GM23338 (cell line): ENCODE measurements around the gene SLC10A3. TPM values are rescaled to one million over a fixed set of nuclear protein-coding genes. Genes with fewer than 3 reads are reported as not detected.

Source experiments
- ATAC-seq: fragments of 200-7000 bp; cut with Tn5 transposase; 3 replicates; pipeline ENCODE4 v1.9.1; 2020
- DNase-seq: peaks from one replicate; pipeline ENCODE4 v3.0.0-alpha.2; 2015; ENCODE audit warnings: low spot score
- H2AFZ ChIP-seq: fragments of 200-600 bp; sonication (generic); 2 replicates; pipeline ENCODE4 v1.8.0; 2016; ENCODE audit warnings: antibody characterized with exemption, mild to moderate bottlenecking, moderate library complexity
- H3F3A ChIP-seq: fragments of 200-600 bp; sonication (generic); replicated peaks from 2 replicates; pipeline ENCODE4 v1.8.0; 2017; ENCODE audit warnings: antibody characterized with exemption, mixed run types, low read depth
- H3K27ac ChIP-seq: fragments of 200-600 bp; sonication (generic); 2 replicates; pipeline ENCODE4 v1.6.1; 2016; ENCODE audit warnings: low read depth
- H3K27me3 ChIP-seq: fragments of 200-600 bp; sonication (generic); 2 replicates; pipeline ENCODE4 v1.8.0; 2016; ENCODE audit warnings: mild to moderate bottlenecking, mixed run types, moderate library complexity; ENCODE audit not compliant: insufficient read depth
- H3K36me3 ChIP-seq: fragments of 200-600 bp; sonication (generic); 2 replicates; pipeline ENCODE4 v1.8.0; 2016; ENCODE audit warnings: mild to moderate bottlenecking; ENCODE audit not compliant: insufficient read depth
- H3K4me1 ChIP-seq: fragments of 200-600 bp; sonication (generic); 2 replicates; pipeline ENCODE4 v1.8.0; 2016; ENCODE audit warnings: mild to moderate bottlenecking, moderate library complexity; ENCODE audit not compliant: insufficient read depth
- H3K4me2 ChIP-seq: fragments of 200-600 bp; sonication (generic); 2 replicates; pipeline ENCODE4 v1.7.1; 2017; ENCODE audit warnings: mixed run types
- H3K4me3 ChIP-seq: fragments of 200-600 bp; sonication (generic); 2 replicates; pipeline ENCODE4 v1.6.1; 2016; ENCODE audit warnings: mixed run types
- H3K79me2 ChIP-seq: fragments of 200-600 bp; sonication (generic); replicated peaks from 2 replicates; pipeline ENCODE4 v1.8.0; 2017; ENCODE audit warnings: mild to moderate bottlenecking; ENCODE audit not compliant: insufficient read depth
- H3K9me2 ChIP-seq: fragments of 200-600 bp; sonication (generic); 2 replicates; pipeline ENCODE4 v1.8.0; 2017; ENCODE audit not compliant: insufficient read depth
- H4K20me1 ChIP-seq: fragments of 200-600 bp; sonication (generic); replicated peaks from 2 replicates; pipeline ENCODE4 v1.8.0; 2017; ENCODE audit warnings: mild to moderate bottlenecking; ENCODE audit not compliant: insufficient read depth
- H3K27ac Mint-ChIP-seq: 2 replicates; pipeline ENCODE4 v1.8.0; 2020; ENCODE audit warnings: inconsistent platforms, mild to moderate bottlenecking, moderate library complexity, mixed read lengths
- H3K27me3 Mint-ChIP-seq: 3 replicates; pipeline ENCODE4 v1.8.0; 2022; ENCODE audit warnings: low read depth, mild to moderate bottlenecking, moderate library complexity, mixed read lengths, inconsistent platforms; ENCODE audit not compliant: insufficient read depth, poor library complexity
- H3K36me3 Mint-ChIP-seq: 3 replicates; pipeline ENCODE4 v1.8.0; 2021; ENCODE audit warnings: low read depth, mild to moderate bottlenecking, inconsistent platforms, moderate library complexity, mixed read lengths
- H3K4me1 Mint-ChIP-seq: 3 replicates; pipeline ENCODE4 v1.8.0; 2020; ENCODE audit warnings: mild to moderate bottlenecking, inconsistent platforms, mixed read lengths
- H3K4me3 Mint-ChIP-seq: 3 replicates; pipeline ENCODE4 v1.8.0; 2021; ENCODE audit warnings: moderate library complexity, mild to moderate bottlenecking, inconsistent platforms, mixed read lengths
- H3K9me3 Mint-ChIP-seq: 3 replicates; pipeline ENCODE4 v1.8.0; 2020; ENCODE audit warnings: moderate library complexity, mild to moderate bottlenecking, inconsistent platforms, mixed read lengths
- CREB1 ChIP-seq: fragments of 250-450 bp; sonication (Bioruptor Pico); IDR thresholded peaks from 2 replicates; pipeline ENCODE4 v1.5.0; 2020; ENCODE audit warnings: low read depth, mild to moderate bottlenecking, moderate library complexity
- EZH2 ChIP-seq: fragments of 200-600 bp; sonication (generic); IDR thresholded peaks from one replicate; pipeline ENCODE4 v1.8.0; 2017; ENCODE audit warnings: antibody characterized with exemption, mild to moderate bottlenecking, low read depth; ENCODE audit not compliant: unreplicated experiment
- EZH2phosphoT487 ChIP-seq: fragments of 200-600 bp; sonication (generic); IDR thresholded peaks from one replicate; pipeline ENCODE4 v1.8.1; 2018; ENCODE audit warnings: antibody characterized with exemption; ENCODE audit not compliant: unreplicated experiment
- JUNB ChIP-seq: IDR thresholded peaks from one replicate; pipeline ENCODE4 v1.6.1; 2016; ENCODE audit warnings: antibody characterized with exemption; ENCODE audit not compliant: unreplicated experiment
- NANOG ChIP-seq: IDR thresholded peaks from 2 replicates; pipeline ENCODE4 v1.6.1; 2016; ENCODE audit warnings: antibody characterized with exemption, borderline replicate concordance
- POLR2AphosphoS5 ChIP-seq: IDR thresholded peaks from 2 replicates; pipeline ENCODE4 v1.6.1; 2016; ENCODE audit warnings: antibody characterized with exemption, low read depth
- STAT1 ChIP-seq: IDR thresholded peaks from one replicate; pipeline ENCODE4 v1.6.1; 2016; ENCODE audit warnings: antibody characterized with exemption; ENCODE audit not compliant: unreplicated experiment
- ZNF114 ChIP-seq: fragments of 250-450 bp; sonication (Bioruptor Pico); IDR thresholded peaks from 2 replicates; pipeline ENCODE4 v1.5.0; 2020; ENCODE audit warnings: mild to moderate bottlenecking, moderate library complexity
- polyA plus RNA-seq: library from polyadenylated mRNA; unstranded; fragments of >200 nt; fragmentation: Nextera tagmentation; extraction: Ambion mirVana; gene quantifications from 2 replicates; pipeline ENCODE4 v1.2.1, GENCODE V29; 2016
- total RNA-seq: library from RNA; depleted of rRNA; stranded (reverse); fragments of >200 nt; shearing (Covaris generic); gene quantifications from 2 replicates; pipeline ENCODE4 v1.2.3, GENCODE V29; 2014
- TF ChIP-seq, protein P1 (sequence below), 2 experiments: fragments of 200-600 bp in 1 of 2; sonication (generic) in 1 of 2; conservative IDR thresholded peaks; 2 replicates each; pipeline versions ENCODE4 v1.5.1 to v1.6.1; 2016 to 2017; ENCODE audit warnings: antibody characterized with exemption in 2 of 2, low read depth in 2 of 2, mild to moderate bottlenecking in 2 of 2, moderate library complexity in 1 of 2
- TF ChIP-seq, protein P2 (sequence below): fragments of 250-450 bp; sonication (Bioruptor Pico); IDR thresholded peaks from 2 replicates; pipeline ENCODE4 v1.5.0; 2020; ENCODE audit warnings: mild to moderate bottlenecking, moderate library complexity

The SLC10A3 gene
- total and polyA plus RNA-seq, 2 experiments from 2014 or later = 7.6 to 17.6 TPM

DNA sequence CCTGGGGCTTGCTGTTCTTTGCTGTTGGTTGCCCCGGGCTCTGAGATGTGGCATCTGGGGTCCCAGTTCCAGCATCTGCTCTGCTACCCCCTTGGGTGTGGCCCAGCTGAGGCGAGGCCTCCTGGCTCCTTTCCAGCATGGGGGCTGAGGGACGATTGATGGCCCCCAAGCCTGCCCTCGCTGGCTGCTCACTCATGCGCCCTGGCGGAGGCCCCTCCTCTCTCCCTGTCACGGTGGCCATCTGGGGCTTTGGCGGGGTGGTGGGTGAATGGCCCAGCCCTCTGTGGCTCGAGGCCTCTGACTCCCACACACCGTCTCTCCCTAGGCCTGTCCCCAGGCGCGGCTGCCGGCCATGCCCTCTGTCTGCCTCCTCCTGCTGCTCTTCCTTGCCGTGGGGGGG, 30.6 kb downstream of the SLC10A3 start:
- Histone ChIP-seq H3K4me3 (no peak overlapping the region), H3K27me3 (no peaks in the 10 kb centered on the region; the same call in 1 of the 2 replicates), H3K4me1 (no peaks in the 10 kb centered on the region), H3F3A (no peaks in the 10 kb centered on the region), H2AFZ (no peak overlapping the region), H3K27ac (no peak overlapping the region), H3K79me2 (no peaks in the 10 kb centered on the region), H3K4me2 (no peak overlapping the region), H3K36me3 (no peaks in the 10 kb centered on the region), H3K9me2 (no peaks in the 10 kb centered on the region), H4K20me1 (no peaks in the 10 kb centered on the region)
- Mint-ChIP-seq H3K27me3 (peaks cover 5% of the 10 kb centered on the region), H3K36me3 (peaks cover 13% of the 10 kb centered on the region; the same call in 2 of the 3 replicates), H3K4me3 (no peak overlapping the region), H3K9me3 (no peaks in the 10 kb centered on the region), H3K27ac (no peak overlapping the region), H3K4me1 (no peaks in the 10 kb centered on the region; the same call in 2 of the 3 replicates)
- TF ChIP-seq, protein P1, sequence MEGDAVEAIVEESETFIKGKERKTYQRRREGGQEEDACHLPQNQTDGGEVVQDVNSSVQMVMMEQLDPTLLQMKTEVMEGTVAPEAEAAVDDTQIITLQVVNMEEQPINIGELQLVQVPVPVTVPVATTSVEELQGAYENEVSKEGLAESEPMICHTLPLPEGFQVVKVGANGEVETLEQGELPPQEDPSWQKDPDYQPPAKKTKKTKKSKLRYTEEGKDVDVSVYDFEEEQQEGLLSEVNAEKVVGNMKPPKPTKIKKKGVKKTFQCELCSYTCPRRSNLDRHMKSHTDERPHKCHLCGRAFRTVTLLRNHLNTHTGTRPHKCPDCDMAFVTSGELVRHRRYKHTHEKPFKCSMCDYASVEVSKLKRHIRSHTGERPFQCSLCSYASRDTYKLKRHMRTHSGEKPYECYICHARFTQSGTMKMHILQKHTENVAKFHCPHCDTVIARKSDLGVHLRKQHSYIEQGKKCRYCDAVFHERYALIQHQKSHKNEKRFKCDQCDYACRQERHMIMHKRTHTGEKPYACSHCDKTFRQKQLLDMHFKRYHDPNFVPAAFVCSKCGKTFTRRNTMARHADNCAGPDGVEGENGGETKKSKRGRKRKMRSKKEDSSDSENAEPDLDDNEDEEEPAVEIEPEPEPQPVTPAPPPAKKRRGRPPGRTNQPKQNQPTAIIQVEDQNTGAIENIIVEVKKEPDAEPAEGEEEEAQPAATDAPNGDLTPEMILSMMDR (conservative IDR thresholded peaks at IDR 0.05; ENCODE audit: low read depth in 2 of 2) = no peak
- TF ChIP-seq EZH2phosphoT487 (no peak), STAT1 (no peak)
- ATAC-seq (peak; percentile 7), DNase-seq (no peak)

DNA sequence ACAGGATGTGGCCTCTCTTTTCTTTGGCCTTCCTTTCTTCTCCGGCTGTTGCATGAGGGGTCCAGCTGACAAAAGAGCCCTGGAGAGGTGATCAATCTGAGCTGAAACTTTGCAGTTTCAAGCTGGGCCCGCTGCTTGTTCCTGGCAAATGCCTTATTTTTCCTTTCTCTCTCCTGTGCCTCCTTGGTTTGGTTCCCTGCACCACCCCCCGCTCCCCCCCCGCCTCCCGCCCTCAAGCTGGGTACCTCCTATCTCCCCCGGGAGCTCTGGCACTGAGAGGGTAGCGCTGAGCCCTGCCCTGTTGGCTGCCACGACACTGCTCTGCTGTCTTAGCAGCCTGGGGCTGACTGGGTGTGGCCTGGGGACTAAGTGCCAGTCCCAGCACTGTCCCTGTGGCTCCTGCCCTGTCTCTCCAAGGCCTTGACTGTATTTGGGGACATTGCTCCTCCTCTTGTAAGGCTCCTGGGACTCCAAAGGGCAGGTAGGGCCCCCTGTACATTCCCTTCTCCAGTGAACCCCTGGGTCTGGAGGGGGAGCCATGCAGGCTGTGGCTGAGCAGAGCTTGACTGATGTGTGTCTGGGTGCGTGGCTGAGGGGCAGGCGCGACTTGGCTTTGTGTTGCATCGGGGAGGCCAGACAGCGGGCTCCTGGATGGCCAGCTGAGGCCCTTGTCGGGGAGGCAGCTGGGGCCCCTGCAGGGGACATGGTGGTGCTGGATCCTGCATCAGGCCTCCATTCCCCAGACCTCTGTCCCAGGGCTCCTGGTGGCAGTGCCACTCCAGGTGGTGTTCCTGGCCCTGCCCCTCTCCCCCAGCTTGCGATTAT, 31.3 kb downstream of the SLC10A3 start:
- Histone ChIP-seq H3K4me3 (peak overlapping the region; percentile 59), H3K27me3 (no peaks in the 10 kb centered on the region; the same call in 1 of the 2 replicates), H3K79me2 (no peaks in the 10 kb centered on the region), H4K20me1 (no peaks in the 10 kb centered on the region), H3F3A (no peaks in the 10 kb centered on the region), H3K36me3 (no peaks in the 10 kb centered on the region), H3K9me2 (no peaks in the 10 kb centered on the region), H2AFZ (no peak overlapping the region), H3K4me2 (peak overlapping the region; percentile 76), H3K27ac (no peak overlapping the region), H3K4me1 (no peaks in the 10 kb centered on the region)
- Mint-ChIP-seq H3K4me1 (no peaks in the 10 kb centered on the region; the same call in 2 of the 3 replicates), H3K27me3 (peaks cover 5% of the 10 kb centered on the region), H3K4me3 (peak overlapping the region; percentile 75), H3K36me3 (peaks cover 13% of the 10 kb centered on the region; the same call in 2 of the 3 replicates), H3K27ac (no peak overlapping the region), H3K9me3 (no peaks in the 10 kb centered on the region)
- no peak for DNase-seq
- peak; percentile 47 for ATAC-seq
- TF ChIP-seq NANOG (no peak), EZH2phosphoT487 (no peak), JUNB (no peak), ZNF114 (CRISPR knock-in tag) (no peak), STAT1 (no peak), CREB1 (CRISPR knock-in tag) (no peak), EZH2 (no peak), POLR2AphosphoS5 (no peak)
- TF ChIP-seq, protein P1 (conservative IDR thresholded peaks at IDR 0.05; ENCODE audit: low read depth in 2 of 2) = no peak
- TF ChIP-seq, protein P2, sequence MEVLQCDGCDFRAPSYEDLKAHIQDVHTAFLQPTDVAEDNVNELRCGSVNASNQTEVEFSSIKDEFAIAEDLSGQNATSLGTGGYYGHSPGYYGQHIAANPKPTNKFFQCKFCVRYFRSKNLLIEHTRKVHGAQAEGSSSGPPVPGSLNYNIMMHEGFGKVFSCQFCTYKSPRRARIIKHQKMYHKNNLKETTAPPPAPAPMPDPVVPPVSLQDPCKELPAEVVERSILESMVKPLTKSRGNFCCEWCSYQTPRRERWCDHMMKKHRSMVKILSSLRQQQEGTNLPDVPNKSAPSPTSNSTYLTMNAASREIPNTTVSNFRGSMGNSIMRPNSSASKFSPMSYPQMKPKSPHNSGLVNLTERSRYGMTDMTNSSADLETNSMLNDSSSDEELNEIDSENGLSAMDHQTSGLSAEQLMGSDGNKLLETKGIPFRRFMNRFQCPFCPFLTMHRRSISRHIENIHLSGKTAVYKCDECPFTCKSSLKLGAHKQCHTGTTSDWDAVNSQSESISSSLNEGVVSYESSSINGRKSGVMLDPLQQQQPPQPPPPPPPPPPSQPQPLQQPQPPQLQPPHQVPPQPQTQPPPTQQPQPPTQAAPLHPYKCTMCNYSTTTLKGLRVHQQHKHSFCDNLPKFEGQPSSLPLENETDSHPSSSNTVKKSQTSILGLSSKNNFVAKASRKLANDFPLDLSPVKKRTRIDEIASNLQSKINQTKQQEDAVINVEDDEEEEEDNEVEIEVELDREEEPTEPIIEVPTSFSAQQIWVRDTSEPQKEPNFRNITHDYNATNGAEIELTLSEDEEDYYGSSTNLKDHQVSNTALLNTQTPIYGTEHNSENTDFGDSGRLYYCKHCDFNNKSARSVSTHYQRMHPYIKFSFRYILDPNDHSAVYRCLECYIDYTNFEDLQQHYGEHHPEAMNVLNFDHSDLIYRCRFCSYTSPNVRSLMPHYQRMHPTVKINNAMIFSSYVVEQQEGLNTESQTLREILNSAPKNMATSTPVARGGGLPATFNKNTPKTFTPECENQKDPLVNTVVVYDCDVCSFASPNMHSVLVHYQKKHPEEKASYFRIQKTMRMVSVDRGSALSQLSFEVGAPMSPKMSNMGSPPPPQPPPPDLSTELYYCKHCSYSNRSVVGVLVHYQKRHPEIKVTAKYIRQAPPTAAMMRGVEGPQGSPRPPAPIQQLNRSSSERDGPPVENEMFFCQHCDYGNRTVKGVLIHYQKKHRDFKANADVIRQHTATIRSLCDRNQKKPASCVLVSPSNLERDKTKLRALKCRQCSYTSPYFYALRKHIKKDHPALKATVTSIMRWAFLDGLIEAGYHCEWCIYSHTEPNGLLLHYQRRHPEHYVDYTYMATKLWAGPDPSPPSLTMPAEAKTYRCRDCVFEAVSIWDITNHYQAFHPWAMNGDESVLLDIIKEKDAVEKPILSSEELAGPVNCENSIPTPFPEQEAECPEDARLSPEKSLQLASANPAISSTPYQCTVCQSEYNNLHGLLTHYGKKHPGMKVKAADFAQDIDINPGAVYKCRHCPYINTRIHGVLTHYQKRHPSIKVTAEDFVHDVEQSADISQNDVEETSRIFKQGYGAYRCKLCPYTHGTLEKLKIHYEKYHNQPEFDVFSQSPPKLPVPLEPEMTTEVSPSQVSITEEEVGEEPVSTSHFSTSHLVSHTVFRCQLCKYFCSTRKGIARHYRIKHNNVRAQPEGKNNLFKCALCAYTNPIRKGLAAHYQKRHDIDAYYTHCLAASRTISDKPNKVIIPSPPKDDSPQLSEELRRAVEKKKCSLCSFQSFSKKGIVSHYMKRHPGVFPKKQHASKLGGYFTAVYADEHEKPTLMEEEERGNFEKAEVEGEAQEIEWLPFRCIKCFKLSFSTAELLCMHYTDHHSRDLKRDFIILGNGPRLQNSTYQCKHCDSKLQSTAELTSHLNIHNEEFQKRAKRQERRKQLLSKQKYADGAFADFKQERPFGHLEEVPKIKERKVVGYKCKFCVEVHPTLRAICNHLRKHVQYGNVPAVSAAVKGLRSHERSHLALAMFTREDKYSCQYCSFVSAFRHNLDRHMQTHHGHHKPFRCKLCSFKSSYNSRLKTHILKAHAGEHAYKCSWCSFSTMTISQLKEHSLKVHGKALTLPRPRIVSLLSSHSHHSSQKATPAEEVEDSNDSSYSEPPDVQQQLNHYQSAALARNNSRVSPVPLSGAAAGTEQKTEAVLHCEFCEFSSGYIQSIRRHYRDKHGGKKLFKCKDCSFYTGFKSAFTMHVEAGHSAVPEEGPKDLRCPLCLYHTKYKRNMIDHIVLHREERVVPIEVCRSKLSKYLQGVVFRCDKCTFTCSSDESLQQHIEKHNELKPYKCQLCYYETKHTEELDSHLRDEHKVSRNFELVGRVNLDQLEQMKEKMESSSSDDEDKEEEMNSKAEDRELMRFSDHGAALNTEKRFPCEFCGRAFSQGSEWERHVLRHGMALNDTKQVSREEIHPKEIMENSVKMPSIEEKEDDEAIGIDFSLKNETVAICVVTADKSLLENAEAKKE (CRISPR knock-in tag) = no peak
